Measurements from ENCODE around the gene ASAP2.
A peak's percentile ranks its signal among the peaks of the same experiment; 100 is the strongest.

ASAP2 gene

GRCh38 chr2:9423100-9423921, 216.7 kb downstream of the ASAP2 start, which contains the start of the genes CPSF3 and ITGB1BP1:
CPSF3 (plus strand) TSS chr2:9423654; CDS start chr2:9423774, 120 bp downstream.
ITGB1BP1 (minus strand) TSS chr2:9423528; CDS start chr2:9418697, 4,831 bp downstream.
- DNase-seq (ENCODE audit: low read depth): peak; percentile 96
- peak within 1 kb of the TSS; percentile 98 for H3K4me3 ChIP-seq (ENCODE audit: low read length)
- no peak for TF ChIP-seq CTCF (conservative IDR thresholded peaks at IDR 0.05; ENCODE audit: low read length)

- peak overlapping the region; percentile 98 for H3K4me3 ChIP-seq (ENCODE audit: low read length)
- TF ChIP-seq CTCF (conservative IDR thresholded peaks at IDR 0.05; ENCODE audit: low read length): no peak
- peak; percentile 22 for DNase-seq (ENCODE audit: low read depth)
Observed at GRCh38 chr2:9423922-9424272, 217.3 kb downstream of the ASAP2 start.

- no peak for DNase-seq (ENCODE audit: low read depth)
- peak overlapping the region; percentile 98 for H3K4me3 ChIP-seq (ENCODE audit: low read length)
- no peak for TF ChIP-seq CTCF (conservative IDR thresholded peaks at IDR 0.05; ENCODE audit: low read length)
Observed at GRCh38 chr2:9424447-9425164, 218.0 kb downstream of the ASAP2 start.

GRCh38 chr2:9428965-9429577, 222.5 kb downstream of the ASAP2 start:
- no peak overlapping the region for H3K4me3 ChIP-seq (ENCODE audit: low read length)
- no peak for TF ChIP-seq CTCF (conservative IDR thresholded peaks at IDR 0.05; ENCODE audit: low read length)
- no peak for DNase-seq (ENCODE audit: low read depth)

GRCh38 chr2:9430316-9431293, 224.0 kb downstream of the ASAP2 start:
- H3K4me3 ChIP-seq (ENCODE audit: low read length): no peak overlapping the region
- no peak for TF ChIP-seq CTCF (conservative IDR thresholded peaks at IDR 0.05; ENCODE audit: low read length)
- DNase-seq (ENCODE audit: low read depth): peak; percentile 21

GRCh38 chr2:9434489-9434888, 227.9 kb downstream of the ASAP2 start:
- H3K4me3 ChIP-seq (ENCODE audit: low read length): no peak overlapping the region
- no peak for DNase-seq (ENCODE audit: low read depth)
- TF ChIP-seq CTCF (conservative IDR thresholded peaks at IDR 0.05; ENCODE audit: low read length): no peak

All from AG10803 (cell line).